ENCODE results near the gene FHIP1A. TPM values are rescaled to one million over a fixed set of nuclear protein-coding genes. Genes with fewer than 3 reads are reported as not detected.

The FHIP1A gene
- total RNA-seq, 2 donors from 2014 or later, result 20.2 to 22.1 TPM

DNA sequence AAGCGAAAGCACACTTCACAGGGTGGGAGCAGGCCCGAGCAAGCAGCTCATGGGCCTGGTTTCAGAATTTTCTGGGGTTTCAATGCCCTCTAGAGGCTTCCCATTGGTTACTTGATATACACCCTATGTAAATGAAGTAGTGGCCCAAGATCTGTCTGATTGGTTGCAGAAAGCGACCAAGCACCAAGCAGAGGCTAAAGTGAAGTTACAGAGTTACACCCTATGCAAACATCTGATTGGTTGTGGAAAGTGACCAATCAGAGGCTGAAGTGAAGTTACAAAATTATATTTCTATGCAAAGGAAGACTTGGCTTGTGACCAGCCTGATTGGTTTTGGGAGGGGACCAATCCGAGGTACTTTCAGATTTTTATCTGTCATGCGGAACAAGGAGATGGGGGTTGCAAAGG lies 8.2 kb downstream of the FHIP1A start:
- no peaks in the 10 kb centered on the region for H3K36me3 ChIP-seq
- intact Hi-C loops (cut with DNase I), result no loop called here
- DNase-seq (ENCODE audit: low spot score), result no peak
- no peak overlapping the region for H3K27ac ChIP-seq
- H3K27me3 ChIP-seq (replicated peaks; ENCODE audit: insufficient read depth), result no peaks in the 10 kb centered on the region
- 60% methylated on average over 5 of the region's 5 CpGs for WGBS
- no peak overlapping the region for H3K4me3 ChIP-seq
- H3K4me1 ChIP-seq (replicated peaks), result no peaks in the 10 kb centered on the region
- no peaks in the 10 kb centered on the region for H3K9me3 ChIP-seq
- TF ChIP-seq POLR2AphosphoS5 (IDR thresholded peaks at IDR 0.05) (no peak), POLR2A (IDR thresholded peaks at IDR 0.05) (no peak)
- TF ChIP-seq, protein P1, sequence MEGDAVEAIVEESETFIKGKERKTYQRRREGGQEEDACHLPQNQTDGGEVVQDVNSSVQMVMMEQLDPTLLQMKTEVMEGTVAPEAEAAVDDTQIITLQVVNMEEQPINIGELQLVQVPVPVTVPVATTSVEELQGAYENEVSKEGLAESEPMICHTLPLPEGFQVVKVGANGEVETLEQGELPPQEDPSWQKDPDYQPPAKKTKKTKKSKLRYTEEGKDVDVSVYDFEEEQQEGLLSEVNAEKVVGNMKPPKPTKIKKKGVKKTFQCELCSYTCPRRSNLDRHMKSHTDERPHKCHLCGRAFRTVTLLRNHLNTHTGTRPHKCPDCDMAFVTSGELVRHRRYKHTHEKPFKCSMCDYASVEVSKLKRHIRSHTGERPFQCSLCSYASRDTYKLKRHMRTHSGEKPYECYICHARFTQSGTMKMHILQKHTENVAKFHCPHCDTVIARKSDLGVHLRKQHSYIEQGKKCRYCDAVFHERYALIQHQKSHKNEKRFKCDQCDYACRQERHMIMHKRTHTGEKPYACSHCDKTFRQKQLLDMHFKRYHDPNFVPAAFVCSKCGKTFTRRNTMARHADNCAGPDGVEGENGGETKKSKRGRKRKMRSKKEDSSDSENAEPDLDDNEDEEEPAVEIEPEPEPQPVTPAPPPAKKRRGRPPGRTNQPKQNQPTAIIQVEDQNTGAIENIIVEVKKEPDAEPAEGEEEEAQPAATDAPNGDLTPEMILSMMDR (IDR thresholded peaks at IDR 0.05), result no peak

DNA sequence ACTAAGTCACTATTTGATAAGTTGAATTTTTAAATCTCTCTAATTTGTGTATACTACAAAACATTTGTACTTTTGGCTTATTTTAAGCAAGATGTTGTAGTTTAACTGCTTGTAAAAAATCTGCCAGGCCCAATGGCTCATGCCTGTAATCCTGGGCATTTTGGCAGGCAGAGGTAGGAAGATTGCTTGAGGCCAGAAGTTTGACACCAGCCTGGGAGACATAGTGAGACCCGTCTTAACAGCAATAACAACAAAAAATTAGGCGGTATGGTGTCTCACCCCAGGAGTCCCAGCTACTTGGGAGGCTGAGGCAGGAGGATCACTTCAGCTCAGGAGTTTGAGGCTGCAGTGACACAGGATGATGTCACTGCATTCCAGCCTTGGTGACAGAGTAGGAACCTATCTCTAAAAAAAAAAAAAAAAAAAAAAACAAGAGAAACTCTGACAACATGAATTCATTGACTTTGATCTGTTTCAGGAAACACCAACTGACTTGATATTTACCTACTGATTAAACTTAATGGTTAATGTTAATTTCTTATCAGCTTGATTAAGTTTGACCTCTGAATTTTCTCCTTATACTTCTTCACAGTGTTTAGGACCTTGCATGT lies 8.9 kb downstream of the FHIP1A start:
- intact Hi-C loops (cut with DNase I), result no loop called here
- WGBS, result 85% methylated on average over 2 of the region's 2 CpGs
- TF ChIP-seq POLR2A (IDR thresholded peaks at IDR 0.05) (no peak), POLR2AphosphoS5 (IDR thresholded peaks at IDR 0.05) (no peak)
- TF ChIP-seq, protein P1 (IDR thresholded peaks at IDR 0.05), result no peak
- Histone ChIP-seq H3K27me3 (replicated peaks; ENCODE audit: insufficient read depth) (no peaks in the 10 kb centered on the region), H3K36me3 (no peaks in the 10 kb centered on the region), H3K9me3 (no peaks in the 10 kb centered on the region), H3K4me1 (replicated peaks) (no peaks in the 10 kb centered on the region), H3K4me3 (no peak overlapping the region), H3K27ac (no peak overlapping the region)
- DNase-seq (ENCODE audit: low spot score), result no peak

DNA sequence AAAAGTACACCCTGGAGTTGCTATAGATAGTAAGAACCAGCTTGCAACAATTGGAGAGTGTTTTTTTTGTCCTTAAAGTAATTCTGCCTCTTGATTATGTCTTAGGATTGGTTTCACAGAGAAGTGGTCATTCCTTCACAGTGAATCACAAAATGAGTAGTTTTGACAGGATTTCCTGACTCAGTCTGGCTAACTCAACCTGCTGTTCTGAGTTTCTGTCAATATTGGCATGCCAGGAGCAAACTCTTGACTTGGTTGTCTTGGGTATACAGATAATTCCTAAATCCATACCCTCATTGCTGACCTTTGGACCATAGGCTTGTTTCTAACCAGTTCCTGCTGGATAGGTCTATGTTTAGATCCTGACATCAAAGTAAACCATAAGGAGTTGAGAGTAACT lies 9.4 kb downstream of the FHIP1A start:
- Histone ChIP-seq H3K4me1 (replicated peaks) (no peaks in the 10 kb centered on the region), H3K9me3 (no peaks in the 10 kb centered on the region), H3K27ac (no peak overlapping the region), H3K27me3 (replicated peaks; ENCODE audit: insufficient read depth) (no peaks in the 10 kb centered on the region), H3K4me3 (no peak overlapping the region), H3K36me3 (no peaks in the 10 kb centered on the region)
- TF ChIP-seq, protein P1 (IDR thresholded peaks at IDR 0.05), result no peak
- no peak for TF ChIP-seq POLR2A (IDR thresholded peaks at IDR 0.05)
- TF ChIP-seq POLR2AphosphoS5 (IDR thresholded peaks at IDR 0.05), result no peak
- intact Hi-C loops (cut with DNase I), result no loop called here
- no peak for DNase-seq (ENCODE audit: low spot score)

DNA sequence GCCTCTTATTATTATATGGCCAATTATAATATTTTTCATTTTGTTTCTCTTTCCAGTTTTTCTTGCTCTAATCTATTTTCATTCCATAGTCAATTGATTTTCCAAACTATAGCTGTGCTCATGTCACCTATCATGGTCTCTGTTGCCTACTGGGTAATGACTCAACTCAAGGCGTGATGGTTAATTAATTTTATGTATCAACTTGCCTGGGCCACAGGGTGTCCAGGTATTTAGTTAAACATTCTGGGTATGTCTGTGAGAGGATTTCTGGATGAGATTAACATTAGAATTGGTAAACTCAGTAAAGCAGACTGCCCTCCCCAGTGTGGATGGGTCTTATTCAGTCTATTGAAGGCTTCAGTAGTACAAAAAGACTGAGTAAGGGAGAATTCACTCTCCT lies 9.9 kb downstream of the FHIP1A start:
- Histone ChIP-seq H3K9me3 (no peaks in the 10 kb centered on the region), H3K27ac (no peak overlapping the region), H3K36me3 (no peaks in the 10 kb centered on the region), H3K27me3 (replicated peaks; ENCODE audit: insufficient read depth) (no peaks in the 10 kb centered on the region), H3K4me1 (replicated peaks) (no peaks in the 10 kb centered on the region), H3K4me3 (no peak overlapping the region)
- TF ChIP-seq POLR2AphosphoS5 (IDR thresholded peaks at IDR 0.05), result no peak
- TF ChIP-seq POLR2A (IDR thresholded peaks at IDR 0.05), result no peak
- TF ChIP-seq, protein P1 (IDR thresholded peaks at IDR 0.05), result no peak
- intact Hi-C loops (cut with DNase I), result no loop called here
- DNase-seq (ENCODE audit: low spot score), result no peak
- 91% methylated on average over 1 of the region's 1 CpG for WGBS

DNA sequence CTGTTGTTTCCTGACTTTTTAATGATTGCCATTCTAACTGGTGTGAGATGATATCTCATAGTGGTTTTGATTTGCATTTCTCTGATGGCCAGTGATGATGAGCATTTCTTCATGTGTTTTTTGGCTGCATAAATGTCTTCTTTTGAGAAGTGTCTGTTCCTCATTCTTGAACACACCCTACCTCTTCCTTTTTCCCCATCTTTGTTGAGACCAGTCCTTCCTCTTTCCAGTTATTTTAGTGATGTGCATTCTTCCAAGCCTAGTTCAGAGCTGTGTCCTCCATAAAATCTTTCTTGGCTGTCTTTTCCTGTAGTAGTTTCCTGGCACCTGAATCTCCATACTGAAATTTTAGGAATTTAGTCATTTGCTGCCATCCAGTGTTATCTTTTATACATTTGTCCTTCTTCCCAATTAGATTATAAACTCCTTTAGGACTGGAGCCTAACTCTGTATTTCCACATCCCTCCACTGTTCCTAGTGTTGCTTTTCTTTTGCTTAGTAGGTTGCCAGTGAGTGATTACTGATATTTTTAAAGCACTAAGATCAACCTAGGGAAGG lies 11.4 kb downstream of the FHIP1A start:
- TF ChIP-seq, protein P1 (IDR thresholded peaks at IDR 0.05), result no peak
- TF ChIP-seq POLR2AphosphoS5 (IDR thresholded peaks at IDR 0.05) (no peak), POLR2A (IDR thresholded peaks at IDR 0.05) (no peak)
- Histone ChIP-seq H3K27ac (no peak overlapping the region), H3K4me1 (replicated peaks) (no peaks in the 10 kb centered on the region)

More for the DNA sequence above, 11.4 kb downstream of the FHIP1A start:
- Histone ChIP-seq H3K36me3 (no peaks in the 10 kb centered on the region), H3K9me3 (no peaks in the 10 kb centered on the region), H3K4me3 (no peak overlapping the region), H3K27me3 (replicated peaks; ENCODE audit: insufficient read depth) (no peaks in the 10 kb centered on the region)
- DNase-seq (ENCODE audit: low spot score), result no peak
- intact Hi-C loops (cut with DNase I), result no loop called here

Measured in prostate gland (tissue), 2 donors.